GM12891 (cell line): ENCODE measurements around the gene ATRNL1.

ENCODE experiments used
- PAX5 ChIP-seq: IDR thresholded peaks from 2 replicates; pipeline ENCODE4 v1.6.1; 2011; ENCODE audit warnings: low read length, moderate library complexity, mild to moderate bottlenecking; ENCODE audit not compliant: insufficient read depth, severe bottlenecking
- POLR2A ChIP-seq: IDR thresholded peaks from 2 replicates; pipeline ENCODE4 v1.6.1; 2011; ENCODE audit warnings: low read depth, low read length, control low read depth
- POLR2AphosphoS5 ChIP-seq: IDR thresholded peaks from 2 replicates; pipeline ENCODE4 v1.6.1; 2011; ENCODE audit warnings: low read depth, low read length, control low read depth
- POU2F2 ChIP-seq: IDR thresholded peaks from 2 replicates; pipeline ENCODE4 v1.6.1; 2011; ENCODE audit warnings: low read depth, mild to moderate bottlenecking, control low read depth, low read length, moderate library complexity
- SPI1 ChIP-seq: IDR thresholded peaks from 2 replicates; pipeline ENCODE4 v1.6.1; 2011; ENCODE audit warnings: low read depth, low read length, control low read depth
- TAF1 ChIP-seq: IDR thresholded peaks from 2 replicates; pipeline ENCODE4 v1.6.1; 2011; ENCODE audit warnings: low read depth, low read length, control low read depth

DNA sequence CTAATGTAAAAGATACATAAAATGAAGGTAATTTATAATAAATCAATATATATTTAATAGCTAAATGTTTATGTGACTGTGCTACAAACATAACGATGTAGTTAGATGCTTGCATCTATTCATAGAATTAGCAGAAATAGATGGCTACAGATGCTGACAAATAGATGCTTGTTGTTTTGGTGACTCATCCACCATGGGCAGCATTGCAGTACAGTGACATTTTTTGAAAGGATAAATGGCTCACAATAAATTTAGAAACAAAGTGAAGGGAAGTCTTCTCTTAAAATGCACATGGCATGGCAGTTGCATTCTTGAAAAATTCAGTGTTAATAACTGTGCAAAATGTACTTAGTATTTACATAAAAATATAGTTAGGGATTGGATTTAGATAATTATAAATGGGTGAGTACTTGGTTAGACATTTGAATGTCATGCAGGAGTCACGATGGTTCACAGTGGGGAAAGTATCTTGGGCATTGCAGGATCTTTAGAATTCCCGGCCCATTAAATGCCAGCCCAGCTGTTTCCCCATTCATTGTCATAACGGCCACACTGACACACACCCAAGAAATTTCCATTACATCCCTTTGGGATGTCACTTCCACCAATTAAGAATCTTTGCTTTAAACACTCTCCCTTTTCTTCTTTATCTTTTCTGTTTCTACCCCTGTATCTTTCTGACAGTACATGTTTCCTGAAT, 564.1 kb downstream of the ATRNL1 start:
- TF ChIP-seq PAX5 (no peak), POLR2A (no peak), SPI1 (no peak), TAF1 (no peak), POLR2AphosphoS5 (no peak), POU2F2 (no peak)
